ENCODE measurements around the gene BRINP2. TPM values are rescaled to one million over a fixed set of nuclear protein-coding genes. Genes with fewer than 3 reads are reported as not detected.

BRINP2 gene
- polyA plus RNA-seq, 3 donors: not detected

DNA sequence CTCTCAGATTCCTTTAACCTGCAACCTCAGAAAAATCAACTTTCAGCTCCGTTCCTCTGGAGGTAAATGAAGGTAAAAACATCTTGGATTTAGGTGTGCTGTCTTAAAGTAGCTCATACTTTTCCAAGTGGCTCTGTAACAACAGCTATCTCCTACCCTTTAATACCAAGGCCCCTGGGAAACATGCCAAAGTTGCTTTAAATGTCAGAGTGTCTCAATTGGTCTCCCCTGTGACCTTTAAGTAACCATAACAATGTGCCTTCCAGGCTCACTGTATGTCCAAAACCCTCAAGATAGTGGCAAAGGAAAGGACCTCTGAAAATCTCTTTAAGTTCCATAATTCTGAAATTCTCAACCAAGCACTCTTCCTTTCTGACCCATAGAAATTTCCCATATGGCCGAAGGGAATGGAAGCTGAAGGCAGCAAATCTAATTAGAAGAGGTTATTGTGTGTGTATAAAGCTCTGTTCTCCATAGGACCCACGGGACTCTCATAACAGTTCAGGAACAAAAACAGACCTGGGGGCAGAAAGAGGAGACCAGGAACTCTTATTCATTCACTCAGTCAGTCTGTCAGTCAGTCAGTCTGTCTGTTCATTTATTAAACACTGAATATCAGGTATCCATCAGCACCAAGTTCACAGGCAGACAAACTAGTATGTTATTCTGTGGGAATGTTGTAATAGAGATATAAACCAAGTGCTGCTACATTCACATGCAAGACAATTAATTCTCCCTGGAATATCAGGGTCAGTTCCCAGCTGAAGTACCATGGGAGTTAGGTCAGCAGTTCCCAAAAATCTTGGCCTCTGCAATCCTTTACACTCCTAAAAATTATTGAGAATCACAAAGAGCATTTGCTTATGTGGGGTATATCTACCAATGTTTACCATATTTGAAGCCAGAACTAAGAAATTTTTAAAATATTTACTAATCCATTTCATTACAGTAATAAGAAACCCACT, 25.4 kb upstream of the BRINP2 start:
- intact Hi-C loops (cut with micrococcal nuclease): no loop called here
- no peak overlapping the region for H3K4me3 Mint-ChIP-seq
- Histone ChIP-seq H2AFZ (ENCODE audit: insufficient read depth, low read depth, low read length, poor library complexity, severe bottlenecking) (no peak overlapping the region), H3K4me2 (replicated peaks; ENCODE audit: extremely low read depth, low read length, poor library complexity, severe bottlenecking) (no peak overlapping the region), H3K4me1 (ENCODE audit: control insufficient read depth in 1 of 2, insufficient read depth in 2 of 2, low read length in 2 of 2) (no peaks in the 10 kb centered on the region), H3K27me3 (ENCODE audit: control insufficient read depth in 2 of 2, insufficient read depth in 2 of 2, low read length in 2 of 2) (no peaks in the 10 kb centered on the region), H3K79me2 (ENCODE audit: insufficient read depth, low read length) (no peaks in the 10 kb centered on the region), H3K9me3 (replicated peaks in 1 of 2; ENCODE audit: control insufficient read depth in 1 of 2, insufficient read depth in 1 of 2, low read length in 2 of 2) (no peaks in the 10 kb centered on the region), H4K20me1 (ENCODE audit: insufficient read depth, low read length) (no peaks in the 10 kb centered on the region), H3K27ac (ENCODE audit: low read depth in 1 of 2, low read length in 2 of 2) (no peak overlapping the region), H3K36me3 (replicated peaks in 1 of 2; ENCODE audit: control insufficient read depth in 1 of 2, insufficient read depth in 2 of 2, low read length in 2 of 2) (no peaks in the 10 kb centered on the region), H3K4me3 (replicated peaks in 1 of 3; ENCODE audit: low read depth in 2 of 3, low read length in 3 of 3) (no peak overlapping the region), H3K9ac (ENCODE audit: insufficient read depth, low read length, poor library complexity, severe bottlenecking) (no peak overlapping the region)
- no peak for DNase-seq
- H3K27me3 Mint-ChIP-seq (ENCODE audit: low read depth in 3 of 3): no peaks in the 10 kb centered on the region
- TF ChIP-seq, protein P1, sequence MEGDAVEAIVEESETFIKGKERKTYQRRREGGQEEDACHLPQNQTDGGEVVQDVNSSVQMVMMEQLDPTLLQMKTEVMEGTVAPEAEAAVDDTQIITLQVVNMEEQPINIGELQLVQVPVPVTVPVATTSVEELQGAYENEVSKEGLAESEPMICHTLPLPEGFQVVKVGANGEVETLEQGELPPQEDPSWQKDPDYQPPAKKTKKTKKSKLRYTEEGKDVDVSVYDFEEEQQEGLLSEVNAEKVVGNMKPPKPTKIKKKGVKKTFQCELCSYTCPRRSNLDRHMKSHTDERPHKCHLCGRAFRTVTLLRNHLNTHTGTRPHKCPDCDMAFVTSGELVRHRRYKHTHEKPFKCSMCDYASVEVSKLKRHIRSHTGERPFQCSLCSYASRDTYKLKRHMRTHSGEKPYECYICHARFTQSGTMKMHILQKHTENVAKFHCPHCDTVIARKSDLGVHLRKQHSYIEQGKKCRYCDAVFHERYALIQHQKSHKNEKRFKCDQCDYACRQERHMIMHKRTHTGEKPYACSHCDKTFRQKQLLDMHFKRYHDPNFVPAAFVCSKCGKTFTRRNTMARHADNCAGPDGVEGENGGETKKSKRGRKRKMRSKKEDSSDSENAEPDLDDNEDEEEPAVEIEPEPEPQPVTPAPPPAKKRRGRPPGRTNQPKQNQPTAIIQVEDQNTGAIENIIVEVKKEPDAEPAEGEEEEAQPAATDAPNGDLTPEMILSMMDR (IDR thresholded peaks at IDR 0.05): no peak
- H3K9me3 Mint-ChIP-seq: peaks cover 0 to 13% (median 2%) of the 10 kb centered on the region in 7 donors
- no peaks in the 10 kb centered on the region for H3K4me1 Mint-ChIP-seq
- no peaks in the 10 kb centered on the region for H3K36me3 Mint-ChIP-seq
- H3K27ac Mint-ChIP-seq: no peak overlapping the region
- WGBS (ENCODE audit: insufficient coverage): no CpG with 5 or more reads among the region's 3 CpGs

DNA sequence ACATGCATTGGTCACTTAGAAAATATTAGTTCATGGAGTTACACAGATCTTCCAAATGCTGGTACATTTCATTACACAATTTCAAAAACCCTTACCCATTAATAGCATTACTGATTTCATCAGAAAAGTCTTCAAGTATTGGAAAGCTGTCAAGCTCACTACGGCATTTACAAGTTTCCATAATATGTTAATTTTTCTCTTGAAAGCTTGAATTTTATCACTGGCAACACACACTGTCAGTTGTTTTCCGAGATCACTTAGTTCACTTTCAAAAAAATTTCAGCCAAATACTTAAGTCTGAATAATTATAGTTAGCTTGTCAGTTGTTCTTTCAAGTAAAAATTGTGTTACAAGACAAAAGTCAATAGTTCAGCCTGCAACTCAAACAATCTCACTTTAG, 24.3 kb upstream of the BRINP2 start:
- H3K9me3 ChIP-seq (replicated peaks in 1 of 2; ENCODE audit: control insufficient read depth in 1 of 2, insufficient read depth in 1 of 2, low read length in 2 of 2): no peaks in the 10 kb centered on the region
- no peak overlapping the region for H3K27ac Mint-ChIP-seq
- peaks cover 0 to 9% (median 0%) of the 10 kb centered on the region in 7 donors for H3K9me3 Mint-ChIP-seq

More for the DNA sequence above, 24.3 kb upstream of the BRINP2 start:
- Histone ChIP-seq H3K27me3 (ENCODE audit: control insufficient read depth in 2 of 2, insufficient read depth in 2 of 2, low read length in 2 of 2) (no peaks in the 10 kb centered on the region), H3K4me1 (ENCODE audit: control insufficient read depth in 1 of 2, insufficient read depth in 2 of 2, low read length in 2 of 2) (no peaks in the 10 kb centered on the region), H3K4me2 (replicated peaks; ENCODE audit: extremely low read depth, low read length, poor library complexity, severe bottlenecking) (no peak overlapping the region), H3K27ac (ENCODE audit: low read depth in 1 of 2, low read length in 2 of 2) (no peak overlapping the region), H3K36me3 (replicated peaks in 1 of 2; ENCODE audit: control insufficient read depth in 1 of 2, insufficient read depth in 2 of 2, low read length in 2 of 2) (no peaks in the 10 kb centered on the region), H3K79me2 (ENCODE audit: insufficient read depth, low read length) (no peaks in the 10 kb centered on the region), H3K4me3 (replicated peaks in 1 of 3; ENCODE audit: low read depth in 2 of 3, low read length in 3 of 3) (no peak overlapping the region), H2AFZ (ENCODE audit: insufficient read depth, low read depth, low read length, poor library complexity, severe bottlenecking) (no peak overlapping the region), H3K9ac (ENCODE audit: insufficient read depth, low read length, poor library complexity, severe bottlenecking) (no peak overlapping the region), H4K20me1 (ENCODE audit: insufficient read depth, low read length) (no peaks in the 10 kb centered on the region)
- WGBS (ENCODE audit: insufficient coverage): no CpG with 5 or more reads among the region's 2 CpGs
- TF ChIP-seq, protein P1 (IDR thresholded peaks at IDR 0.05): no peak
- intact Hi-C loops (cut with micrococcal nuclease): no loop called here
- Mint-ChIP-seq H3K4me3 (no peak overlapping the region), H3K27me3 (ENCODE audit: low read depth in 3 of 3) (peaks cover 0 to 1% (median 0%) of the 10 kb centered on the region in 3 donors), H3K4me1 (no peaks in the 10 kb centered on the region), H3K36me3 (no peaks in the 10 kb centered on the region)
- DNase-seq: no peak

Data from CD14-positive monocyte (primary cell).